ENCODE results near the gene ACAA1.

DNA sequence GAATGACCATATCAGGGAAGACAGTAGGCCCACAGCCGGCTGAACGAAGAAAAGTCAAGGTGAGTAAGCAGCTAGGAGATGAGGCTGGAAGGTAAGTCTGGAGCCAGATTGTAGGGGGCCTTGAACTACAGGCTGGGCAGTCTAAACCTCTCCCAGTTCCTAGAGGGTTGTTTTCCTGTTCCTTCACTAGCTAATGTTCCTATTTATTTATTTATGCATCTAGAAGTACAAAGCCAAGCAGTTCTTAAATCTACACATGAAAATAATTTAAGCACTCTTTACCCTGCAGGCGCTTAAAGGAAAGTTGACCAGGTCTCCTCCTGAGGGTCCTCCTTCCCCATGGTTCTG lies 3.7 kb downstream of the ACAA1 start:
- TF ChIP-seq, protein P1, sequence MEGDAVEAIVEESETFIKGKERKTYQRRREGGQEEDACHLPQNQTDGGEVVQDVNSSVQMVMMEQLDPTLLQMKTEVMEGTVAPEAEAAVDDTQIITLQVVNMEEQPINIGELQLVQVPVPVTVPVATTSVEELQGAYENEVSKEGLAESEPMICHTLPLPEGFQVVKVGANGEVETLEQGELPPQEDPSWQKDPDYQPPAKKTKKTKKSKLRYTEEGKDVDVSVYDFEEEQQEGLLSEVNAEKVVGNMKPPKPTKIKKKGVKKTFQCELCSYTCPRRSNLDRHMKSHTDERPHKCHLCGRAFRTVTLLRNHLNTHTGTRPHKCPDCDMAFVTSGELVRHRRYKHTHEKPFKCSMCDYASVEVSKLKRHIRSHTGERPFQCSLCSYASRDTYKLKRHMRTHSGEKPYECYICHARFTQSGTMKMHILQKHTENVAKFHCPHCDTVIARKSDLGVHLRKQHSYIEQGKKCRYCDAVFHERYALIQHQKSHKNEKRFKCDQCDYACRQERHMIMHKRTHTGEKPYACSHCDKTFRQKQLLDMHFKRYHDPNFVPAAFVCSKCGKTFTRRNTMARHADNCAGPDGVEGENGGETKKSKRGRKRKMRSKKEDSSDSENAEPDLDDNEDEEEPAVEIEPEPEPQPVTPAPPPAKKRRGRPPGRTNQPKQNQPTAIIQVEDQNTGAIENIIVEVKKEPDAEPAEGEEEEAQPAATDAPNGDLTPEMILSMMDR (IDR thresholded peaks at IDR 0.05), result no peak
- no peak for TF ChIP-seq POLR2A (IDR thresholded peaks at IDR 0.05)

Data from uterus (tissue), 2 donors.